ENCODE data around the gene HSD17B2. TPM values are rescaled to one million over a fixed set of nuclear protein-coding genes. Genes with fewer than 3 reads are reported as not detected.
"Not testable (repeated sequence)": the region's sequence is repeated elsewhere in the genome, so short reads cannot be mapped to it uniquely, and the experiment has no call there.

The HSD17B2 gene
- total and polyA plus RNA-seq, 7 experiments from 2014 or later: not detected

DNA sequence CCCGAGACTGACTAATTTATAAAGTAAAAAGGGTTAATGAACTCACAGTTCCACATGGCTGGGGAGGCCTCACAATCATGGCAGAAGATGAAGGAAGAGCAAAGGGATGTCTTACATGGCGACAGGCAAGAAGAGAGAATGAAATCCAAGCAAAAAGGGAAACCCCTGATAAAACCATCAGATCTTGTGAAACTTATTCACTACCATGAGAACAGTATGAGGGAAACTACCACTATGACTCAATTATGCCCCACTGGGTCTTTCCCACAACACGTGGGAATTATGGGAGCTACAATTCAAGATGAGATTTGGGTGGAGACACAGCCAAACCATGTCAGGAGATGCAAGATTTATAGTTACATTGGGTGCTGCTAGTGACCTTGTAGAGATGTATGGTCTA lies 74.2 kb downstream of the HSD17B2 start:
- H3K36me3 ChIP-seq (ENCODE audit: control insufficient read depth in 2 of 3, insufficient read depth in 3 of 3, low read length in 3 of 3); H3K36me3 Mint-ChIP-seq; POLR2A ChIA-PET; H3K9me3 ChIP-seq (ENCODE audit: control insufficient read depth in 2 of 3, low read length in 3 of 3); H3K4me1 ChIP-seq (ENCODE audit: control insufficient read depth in 2 of 2, insufficient read depth in 2 of 2, low read length in 2 of 2); DNase-seq; H3K27ac ChIP-seq (ENCODE audit: low read depth, low read length); ATAC-seq; H3K27me3 Mint-ChIP-seq; H3K4me3 Mint-ChIP-seq; H3K9me3 Mint-ChIP-seq; CTCF ChIA-PET; H3K4me1 Mint-ChIP-seq; H3K27me3 ChIP-seq (ENCODE audit: control insufficient read depth in 2 of 2, insufficient read depth in 2 of 2, low read length in 2 of 2); H3K4me3 ChIP-seq (ENCODE audit: low read length); H3K27ac Mint-ChIP-seq; intact Hi-C loops (cut with micrococcal nuclease): not testable (repeated sequence)

DNA sequence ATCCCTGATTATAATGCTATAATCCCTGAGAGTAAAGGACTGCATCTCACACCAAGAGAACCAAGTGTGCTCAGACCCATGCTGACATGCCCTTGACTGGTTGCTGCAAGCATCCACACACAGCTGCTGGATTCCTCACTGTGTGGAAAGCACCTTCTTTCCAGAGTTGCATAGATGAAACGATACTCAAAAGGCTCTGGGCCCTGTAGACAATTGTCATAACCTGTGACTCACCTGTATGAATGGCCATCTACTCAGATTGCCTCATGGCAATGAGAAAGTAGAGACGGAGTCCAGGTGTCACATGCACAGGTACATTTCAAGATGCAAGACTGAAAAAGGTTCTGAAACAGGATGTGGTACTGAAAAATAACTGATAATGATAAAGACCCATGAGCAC lies 76.9 kb downstream of the HSD17B2 start:
- H3K27me3 Mint-ChIP-seq: peaks cover 0 to 6% (median 5%) of the 10 kb centered on the region in 5 donors
- no peaks in the 10 kb centered on the region for H3K27me3 ChIP-seq (ENCODE audit: control insufficient read depth in 2 of 2, insufficient read depth in 2 of 2, low read length in 2 of 2)
- no peak for DNase-seq
- H3K9me3 Mint-ChIP-seq: no peaks in the 10 kb centered on the region
- H3K36me3 ChIP-seq (ENCODE audit: control insufficient read depth in 2 of 3, insufficient read depth in 3 of 3, low read length in 3 of 3): no peaks in the 10 kb centered on the region
- no peaks in the 10 kb centered on the region for H3K36me3 Mint-ChIP-seq
- H3K4me3 ChIP-seq (ENCODE audit: low read length): no peak overlapping the region
- no peak overlapping the region for H3K4me3 Mint-ChIP-seq
- no peak overlapping the region for H3K27ac Mint-ChIP-seq
- no peak for ATAC-seq
- H3K9me3 ChIP-seq (ENCODE audit: control insufficient read depth in 2 of 3, low read length in 3 of 3): no peaks in the 10 kb centered on the region
- no peak overlapping the region for H3K27ac ChIP-seq (ENCODE audit: low read depth, low read length)
- H3K4me1 Mint-ChIP-seq: no peaks in the 10 kb centered on the region
- intact Hi-C loops (cut with micrococcal nuclease): no loop called here
- ChIA-PET POLR2A (no interaction called here), CTCF (no interaction called here)
- H3K4me1 ChIP-seq (ENCODE audit: control insufficient read depth in 2 of 2, insufficient read depth in 2 of 2, low read length in 2 of 2): no peaks in the 10 kb centered on the region

DNA sequence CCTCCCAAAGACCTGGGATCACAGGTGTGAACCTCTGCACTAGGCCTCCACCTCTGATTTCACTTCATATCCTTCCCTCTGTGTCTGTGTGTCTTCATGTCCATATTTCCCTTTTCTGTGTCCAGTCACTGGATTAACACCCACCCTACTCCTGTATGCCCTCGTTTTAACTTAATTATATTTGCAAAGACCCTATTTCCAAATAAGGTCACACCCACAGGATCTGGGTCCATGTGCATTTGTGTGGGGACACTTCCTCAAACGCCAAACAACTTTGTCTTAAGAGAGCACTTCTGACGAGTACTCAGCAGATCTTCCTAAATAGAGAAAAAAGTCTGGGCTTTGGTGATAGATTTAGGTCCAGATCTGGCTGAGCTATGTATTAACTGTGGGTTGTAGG lies 78.7 kb downstream of the HSD17B2 start:
- H3K27me3 Mint-ChIP-seq: peaks cover 0 to 6% (median 0%) of the 10 kb centered on the region in 5 donors
- ATAC-seq: no peak
- Histone ChIP-seq H3K27ac (ENCODE audit: low read depth, low read length) (no peak overlapping the region), H3K4me1 (ENCODE audit: control insufficient read depth in 2 of 2, insufficient read depth in 2 of 2, low read length in 2 of 2) (no peaks in the 10 kb centered on the region), H3K27me3 (ENCODE audit: control insufficient read depth in 2 of 2, insufficient read depth in 2 of 2, low read length in 2 of 2) (no peaks in the 10 kb centered on the region), H3K36me3 (ENCODE audit: control insufficient read depth in 2 of 3, insufficient read depth in 3 of 3, low read length in 3 of 3) (no peaks in the 10 kb centered on the region), H3K4me3 (ENCODE audit: low read length) (no peak overlapping the region), H3K9me3 (ENCODE audit: control insufficient read depth in 2 of 3, low read length in 3 of 3) (no peaks in the 10 kb centered on the region)
- H3K4me3 Mint-ChIP-seq: no peak overlapping the region
- H3K9me3 Mint-ChIP-seq: no peaks in the 10 kb centered on the region
- no peak for DNase-seq
- H3K27ac Mint-ChIP-seq: no peak overlapping the region
- intact Hi-C loops (cut with micrococcal nuclease): no loop called here
- no peaks in the 10 kb centered on the region for H3K4me1 Mint-ChIP-seq
- CTCF ChIA-PET: no interaction called here
- POLR2A ChIA-PET: no interaction called here
- H3K36me3 Mint-ChIP-seq: no peaks in the 10 kb centered on the region

DNA sequence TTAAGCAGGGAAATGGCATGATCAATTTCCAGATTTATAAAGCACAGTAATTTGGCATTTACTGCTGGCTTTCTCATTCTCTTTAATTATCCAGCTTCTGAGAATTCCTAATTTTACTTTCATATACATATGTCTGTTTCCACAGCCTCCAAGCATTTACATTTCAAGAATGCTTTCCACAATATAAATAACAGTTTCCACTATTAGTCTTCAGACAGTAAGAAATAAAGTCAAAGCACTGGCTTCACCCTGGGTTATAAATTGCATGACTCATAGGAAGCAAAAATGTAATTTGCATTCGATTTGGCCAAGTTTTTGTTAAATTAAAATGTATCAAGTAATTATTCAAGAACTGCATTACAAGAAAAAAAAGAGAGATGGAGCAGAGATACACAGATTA lies 81.5 kb downstream of the HSD17B2 start:
- no peaks in the 10 kb centered on the region for H3K4me1 ChIP-seq (ENCODE audit: control insufficient read depth in 2 of 2, insufficient read depth in 2 of 2, low read length in 2 of 2)
- no peak overlapping the region for H3K4me3 ChIP-seq (ENCODE audit: low read length)
- Mint-ChIP-seq H3K27ac (no peak overlapping the region), H3K36me3 (no peaks in the 10 kb centered on the region), H3K4me3 (no peak overlapping the region), H3K9me3 (no peaks in the 10 kb centered on the region), H3K4me1 (no peaks in the 10 kb centered on the region), H3K27me3 (peaks cover 0 to 2% (median 0%) of the 10 kb centered on the region in 5 donors)
- ChIA-PET POLR2A (no interaction called here), CTCF (no interaction called here)
- no peaks in the 10 kb centered on the region for H3K36me3 ChIP-seq (ENCODE audit: control insufficient read depth in 2 of 3, insufficient read depth in 3 of 3, low read length in 3 of 3)
- ATAC-seq (no peak), DNase-seq (no peak)
- no peaks in the 10 kb centered on the region for H3K9me3 ChIP-seq (ENCODE audit: control insufficient read depth in 2 of 3, low read length in 3 of 3)
- no peak overlapping the region for H3K27ac ChIP-seq (ENCODE audit: low read depth, low read length)
- intact Hi-C loops (cut with micrococcal nuclease): no loop called here
- no peaks in the 10 kb centered on the region for H3K27me3 ChIP-seq (ENCODE audit: control insufficient read depth in 2 of 2, insufficient read depth in 2 of 2, low read length in 2 of 2)

DNA sequence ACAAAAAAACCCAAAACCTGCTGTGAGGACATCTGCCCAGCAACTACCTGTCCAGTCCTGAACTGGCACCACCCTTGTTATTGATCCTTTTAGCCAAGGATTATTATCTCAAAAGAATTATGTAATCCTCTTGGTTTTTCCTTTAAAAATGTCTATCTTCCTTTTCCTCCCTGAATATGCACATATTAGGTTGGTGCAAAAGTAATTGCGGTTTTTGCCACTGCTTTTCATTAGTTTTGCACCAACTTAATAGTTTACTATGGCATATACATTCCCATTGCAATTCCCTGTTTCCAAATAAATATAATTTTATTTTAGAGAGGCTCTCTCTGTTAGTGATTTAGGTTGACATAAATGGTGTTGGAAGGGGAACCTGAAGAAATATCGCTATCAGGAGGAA lies 83.7 kb downstream of the HSD17B2 start:
- H3K9me3 Mint-ChIP-seq: no peaks in the 10 kb centered on the region
- H3K27ac Mint-ChIP-seq: no peak overlapping the region
- H3K4me1 Mint-ChIP-seq: no peaks in the 10 kb centered on the region
- ChIA-PET POLR2A (no interaction called here), CTCF (no interaction called here)
- intact Hi-C loops (cut with micrococcal nuclease): no loop called here
- Histone ChIP-seq H3K36me3 (ENCODE audit: control insufficient read depth in 2 of 3, insufficient read depth in 3 of 3, low read length in 3 of 3) (no peaks in the 10 kb centered on the region), H3K4me1 (ENCODE audit: control insufficient read depth in 2 of 2, insufficient read depth in 2 of 2, low read length in 2 of 2) (no peaks in the 10 kb centered on the region), H3K4me3 (ENCODE audit: low read length) (no peak overlapping the region), H3K27ac (ENCODE audit: low read depth, low read length) (no peak overlapping the region), H3K9me3 (ENCODE audit: control insufficient read depth in 2 of 3, low read length in 3 of 3) (no peaks in the 10 kb centered on the region), H3K27me3 (ENCODE audit: control insufficient read depth in 2 of 2, insufficient read depth in 2 of 2, low read length in 2 of 2) (no peaks in the 10 kb centered on the region)
- H3K27me3 Mint-ChIP-seq: peaks cover 0 to 7% (median 0%) of the 10 kb centered on the region in 5 donors
- ATAC-seq: no peak
- H3K4me3 Mint-ChIP-seq: no peak overlapping the region
- DNase-seq: no peak
- no peaks in the 10 kb centered on the region for H3K36me3 Mint-ChIP-seq

DNA sequence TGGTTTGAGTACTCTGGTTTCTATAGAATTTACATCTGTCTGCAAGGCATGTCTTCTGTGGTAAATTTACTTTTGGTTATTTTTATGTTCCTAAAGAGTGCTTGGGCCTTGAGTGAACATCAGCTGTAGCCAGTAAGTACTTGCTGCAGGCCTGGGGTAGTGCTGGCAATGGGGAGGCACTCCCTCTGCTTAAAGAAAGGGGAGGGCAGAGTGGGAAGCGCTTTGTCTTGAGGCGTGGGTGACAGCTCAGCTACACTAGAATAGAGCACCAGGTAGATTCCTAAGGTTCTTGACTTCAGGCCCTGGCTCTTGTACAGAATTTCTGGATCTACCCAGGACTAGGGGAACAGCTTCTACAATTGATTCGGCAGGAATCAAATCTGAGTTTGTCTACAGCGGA lies 84.4 kb downstream of the HSD17B2 start:
- Mint-ChIP-seq H3K27me3 (peaks cover 0 to 10% (median 0%) of the 10 kb centered on the region in 5 donors), H3K9me3 (no peaks in the 10 kb centered on the region), H3K27ac (no peak overlapping the region), H3K36me3 (no peaks in the 10 kb centered on the region), H3K4me3 (no peak overlapping the region), H3K4me1 (no peaks in the 10 kb centered on the region)
- Histone ChIP-seq H3K27me3 (ENCODE audit: control insufficient read depth in 2 of 2, insufficient read depth in 2 of 2, low read length in 2 of 2) (no peaks in the 10 kb centered on the region), H3K4me1 (ENCODE audit: control insufficient read depth in 2 of 2, insufficient read depth in 2 of 2, low read length in 2 of 2) (no peaks in the 10 kb centered on the region), H3K27ac (ENCODE audit: low read depth, low read length) (no peak overlapping the region), H3K4me3 (ENCODE audit: low read length) (no peak overlapping the region), H3K9me3 (ENCODE audit: control insufficient read depth in 2 of 3, low read length in 3 of 3) (no peaks in the 10 kb centered on the region), H3K36me3 (ENCODE audit: control insufficient read depth in 2 of 3, insufficient read depth in 3 of 3, low read length in 3 of 3) (no peaks in the 10 kb centered on the region)
- ATAC-seq: no peak
- no peak for DNase-seq
- ChIA-PET CTCF (no interaction called here), POLR2A (no interaction called here)
- intact Hi-C loops (cut with micrococcal nuclease): no loop called here

DNA sequence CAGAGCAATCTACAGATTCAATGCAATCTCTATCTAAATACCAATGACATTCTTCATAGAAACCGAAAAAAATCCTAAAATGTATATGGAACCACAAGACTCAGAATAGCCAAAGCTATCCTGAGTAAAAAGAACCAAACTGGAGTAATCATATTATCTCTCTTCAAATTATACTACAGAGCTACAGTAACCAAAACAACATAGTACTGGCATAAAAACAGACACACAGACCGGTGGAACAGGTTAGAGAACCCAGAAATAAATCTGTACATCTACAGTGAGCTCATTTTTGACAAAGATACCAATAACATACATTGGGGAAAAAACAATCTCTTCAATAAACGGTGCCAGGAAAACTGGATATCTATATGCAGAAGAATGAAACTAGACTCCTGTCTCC lies 89.6 kb downstream of the HSD17B2 start:
- no peaks in the 10 kb centered on the region for H3K4me1 ChIP-seq (ENCODE audit: control insufficient read depth in 2 of 2, insufficient read depth in 2 of 2, low read length in 2 of 2)
- ChIA-PET POLR2A (interaction anchor here (0.6 kb wide), 1 partner anchor 373 kb away, joined by 3 read pairs; no protein-coding TSS in a partner anchor), CTCF (interaction anchor here (0.6 kb wide), 1 partner anchor 24 kb away, joined by 3 read pairs; no protein-coding TSS in a partner anchor)
- no peaks in the 10 kb centered on the region for H3K36me3 ChIP-seq (ENCODE audit: control insufficient read depth in 2 of 3, insufficient read depth in 3 of 3, low read length in 3 of 3)
- H3K27me3 Mint-ChIP-seq: peaks cover 0 to 26% (median 5%) of the 10 kb centered on the region in 5 donors
- intact Hi-C loops (cut with micrococcal nuclease): no loop called here
- no peak overlapping the region for H3K27ac Mint-ChIP-seq
- H3K4me1 Mint-ChIP-seq: no peaks in the 10 kb centered on the region
- peaks cover 0 to 5% (median 2%) of the 10 kb centered on the region in 5 donors for H3K36me3 Mint-ChIP-seq
- ATAC-seq (no peak), DNase-seq (no peak)
- no peaks in the 10 kb centered on the region for H3K27me3 ChIP-seq (ENCODE audit: control insufficient read depth in 2 of 2, insufficient read depth in 2 of 2, low read length in 2 of 2)
- H3K27ac ChIP-seq (ENCODE audit: low read depth, low read length): no peak overlapping the region
- no peaks in the 10 kb centered on the region for H3K9me3 ChIP-seq (ENCODE audit: control insufficient read depth in 2 of 3, low read length in 3 of 3)
- peaks cover 0 to 19% (median 6%) of the 10 kb centered on the region in 11 donors for H3K9me3 Mint-ChIP-seq
- H3K4me3 Mint-ChIP-seq: no peak overlapping the region
- no peak overlapping the region for H3K4me3 ChIP-seq (ENCODE audit: low read length)
